A549 treated with DMSO at 1 μM for 4 hours (cell line): ENCODE data around the gene ATG9B. TPM values are rescaled to one million over a fixed set of nuclear protein-coding genes. Genes with fewer than 3 reads are reported as not detected.

ENCODE experiments used
- total RNA-seq: library from RNA; stranded (reverse); fragments of 200-300 nt; extraction: Qiagen RNA extraction; gene quantifications from 5 replicates; pipeline ENCODE4 v1.2.3, GENCODE V29; 2022; ENCODE audit warnings: low read depth

ATG9B gene
- 0.14 to 0.84 TPM (median 0.60 TPM) in 5 replicates for total RNA-seq

GRCh38 chr7:151024435-151025056 is at the start of gene ATG9B:
ATG9B (minus strand) TSS chr7:151024494; CDS start chr7:151024423, 71 bp downstream.

GRCh38 chr7:151059367-151060112 is 35.2 kb upstream of the ATG9B start, which contains the start of gene SLC4A2:
SLC4A2 (plus strand) TSS chr7:151059589; CDS start chr7:151061988, 2,399 bp downstream.

GRCh38 chr7:151057506-151057988 is 33.3 kb upstream of the ATG9B start, which contains the start of gene CDK5:
CDK5 (minus strand) TSS chr7:151057897; CDS start chr7:151057848, 49 bp downstream.

GRCh38 chr7:151047976-151048815 is 23.9 kb upstream of the ATG9B start, which contains the start of gene ASIC3:
ASIC3 (plus strand) TSS chr7:151048531; CDS start chr7:151048886, 355 bp downstream.

GRCh38 chr7:151028131-151028947 is 4.0 kb upstream of the ATG9B start, which contains the start of gene ABCB8:
ABCB8 (plus strand) TSS chr7:151028450; CDS start chr7:151028516, 66 bp downstream.

GRCh38 chr7:150990416-150991186 is 33.7 kb downstream of the ATG9B start, which contains the start of gene NOS3:
NOS3 (plus strand) TSS chr7:150991017; CDS start chr7:150993804, 2,787 bp downstream.

GRCh38 chr7:150978126-150978789 is 46.0 kb downstream of the ATG9B start, which contains the start of gene KCNH2:
KCNH2 (minus strand) TSS chr7:150978321; CDS start chr7:150977913, 408 bp downstream.

Other genes with a start within 250 kb of the ATG9B start
- gene TMEM176B, start 224.1 kb downstream of the ATG9B start, total RNA-seq: 0.09 to 0.16 TPM in 2 of 5 replicates, not detected in the others
- gene TMEM176A, start 223.7 kb downstream of the ATG9B start, total RNA-seq: not detected in 5 replicates
- not detected in 5 replicates for gene AOC1, start 172.0 kb downstream of the ATG9B start, total RNA-seq
- 0.35 to 0.51 TPM (median 0.44 TPM) in 5 replicates for gene KCNH2, start 46.2 kb downstream of the ATG9B start, total RNA-seq
- gene NOS3, start 33.5 kb downstream of the ATG9B start, total RNA-seq: 0.17 to 0.49 TPM (median 0.26 TPM) in 5 replicates
- 37.6 to 53.7 TPM (median 49.4 TPM) in 5 replicates for gene ABCB8, start 4.0 kb upstream of the ATG9B start, total RNA-seq
- gene ASIC3, start 24.0 kb upstream of the ATG9B start, total RNA-seq: 7.5 to 13.1 TPM (median 10.6 TPM) in 5 replicates
- gene CDK5, start 33.4 kb upstream of the ATG9B start, total RNA-seq: 31.5 to 33.1 TPM (median 32.4 TPM) in 5 replicates
- 206 to 317 TPM (median 271 TPM) in 5 replicates for gene SLC4A2, start 35.1 kb upstream of the ATG9B start, total RNA-seq
- gene FASTK, start 56.3 kb upstream of the ATG9B start, total RNA-seq: 51.3 to 84.8 TPM (median 73.9 TPM) in 5 replicates
- gene TMUB1, start 59.0 kb upstream of the ATG9B start, total RNA-seq: 34.7 to 58.3 TPM (median 48.2 TPM) in 5 replicates
- 62.0 to 72.4 TPM (median 67.1 TPM) in 5 replicates for gene AGAP3, start 62.0 kb upstream of the ATG9B start, total RNA-seq
- gene GBX1, start 143.2 kb upstream of the ATG9B start, total RNA-seq: 0.18 TPM in 1 of 5 replicates, not detected in the others
- not detected in 5 replicates for gene ASB10, start 162.8 kb upstream of the ATG9B start, total RNA-seq
- gene H2BK1, start 186.0 kb upstream of the ATG9B start, total RNA-seq: not detected in 5 replicates
- 65.3 to 71.7 TPM (median 70.5 TPM) in 5 replicates for gene ABCF2, start 202.7 kb upstream of the ATG9B start, total RNA-seq
- 43.2 to 52.5 TPM (median 47.1 TPM) in 5 replicates for gene CHPF2, start 208.0 kb upstream of the ATG9B start, total RNA-seq
- gene SMARCD3, start 224.2 kb upstream of the ATG9B start, total RNA-seq: 7.9 to 12.4 TPM (median 10.5 TPM) in 5 replicates